GM19023 (cell line): ENCODE data around the gene PRKCD.

Source experiments
- ATAC-seq: cut with Tn5 transposase; IDR thresholded peaks from one replicate; pipeline ENCODE4 v1.9.1; 2021; ENCODE audit warnings: mild to moderate bottlenecking, moderate library complexity; ENCODE audit not compliant: unreplicated experiment

The PRKCD gene

DNA sequence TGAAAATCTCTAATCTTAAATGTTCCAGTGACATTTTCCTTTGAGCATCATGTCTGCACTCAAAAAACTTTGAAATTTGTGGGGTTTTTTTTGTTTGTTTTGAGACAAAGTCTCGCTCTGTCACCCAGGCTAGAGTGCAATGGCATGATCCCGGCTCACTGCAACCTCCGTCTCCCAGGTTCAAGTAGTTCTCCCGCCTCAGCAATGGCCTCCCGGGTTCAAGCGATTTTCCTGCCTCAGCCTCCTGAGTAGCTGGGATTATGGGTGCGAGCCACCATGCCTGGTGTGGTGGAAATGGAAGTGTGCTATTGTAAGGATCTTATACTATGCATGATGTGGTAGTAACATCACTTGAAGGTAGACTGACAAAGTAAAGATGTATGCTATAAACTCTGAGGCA, 52.3 kb downstream of the PRKCD start:
- no peak for ATAC-seq

DNA sequence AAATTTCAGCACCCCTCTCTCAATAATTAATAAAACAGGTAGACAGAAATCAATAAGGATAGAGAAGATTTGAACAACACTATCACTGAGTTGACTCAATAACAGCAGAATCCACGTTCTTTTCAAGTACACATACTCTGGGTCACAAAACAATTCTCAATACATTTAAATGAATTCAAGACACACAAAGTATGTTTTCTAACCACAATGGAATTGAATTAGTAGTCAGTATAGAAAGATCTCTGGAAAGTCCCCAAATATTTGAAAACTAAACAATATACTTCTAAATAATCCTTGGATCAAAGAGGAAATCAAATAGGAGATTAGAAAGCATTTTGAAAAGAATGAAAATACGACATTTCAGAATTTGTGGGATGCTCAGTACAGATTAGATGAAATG, 54.8 kb downstream of the PRKCD start:
- no peak for ATAC-seq

DNA sequence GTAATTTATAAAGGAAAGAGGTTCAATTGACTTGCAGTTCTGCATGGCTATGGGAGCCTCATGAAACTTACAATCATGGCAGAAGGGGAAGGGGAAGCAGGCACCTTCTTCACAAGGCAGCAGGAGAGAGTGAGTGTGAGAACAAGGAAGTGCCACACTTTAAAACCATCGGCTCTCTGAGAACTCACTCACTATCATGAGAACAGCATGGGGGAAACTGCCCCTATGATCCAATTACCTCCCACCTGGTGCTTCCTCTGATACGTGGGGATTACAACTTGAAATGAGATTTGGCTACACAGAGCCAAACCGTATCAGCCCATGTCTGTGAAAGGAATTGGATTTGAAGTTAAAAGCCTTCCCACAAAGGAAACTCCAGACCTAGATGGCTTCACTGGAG, 55.7 kb downstream of the PRKCD start:
- no peak for ATAC-seq

DNA sequence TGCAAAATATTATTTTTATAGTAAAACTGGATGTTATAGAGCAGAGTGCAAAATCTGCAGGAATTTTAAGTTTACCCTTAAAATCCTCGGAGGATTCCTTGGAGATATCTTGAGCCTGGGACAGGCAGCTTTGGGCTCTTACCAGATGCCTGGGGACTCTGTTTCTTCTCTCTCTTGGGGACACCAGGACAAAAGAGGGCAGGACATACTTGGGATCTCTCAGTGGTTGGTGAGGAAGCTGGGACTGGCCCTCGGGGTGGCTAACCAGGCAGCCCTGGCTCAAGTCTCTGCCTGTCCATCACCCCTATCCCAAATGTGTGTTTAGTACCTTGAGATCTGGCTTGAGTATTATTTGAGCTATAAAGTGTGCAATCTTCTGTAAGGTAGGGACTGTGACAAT, 56.2 kb downstream of the PRKCD start:
- ATAC-seq = no peak

DNA sequence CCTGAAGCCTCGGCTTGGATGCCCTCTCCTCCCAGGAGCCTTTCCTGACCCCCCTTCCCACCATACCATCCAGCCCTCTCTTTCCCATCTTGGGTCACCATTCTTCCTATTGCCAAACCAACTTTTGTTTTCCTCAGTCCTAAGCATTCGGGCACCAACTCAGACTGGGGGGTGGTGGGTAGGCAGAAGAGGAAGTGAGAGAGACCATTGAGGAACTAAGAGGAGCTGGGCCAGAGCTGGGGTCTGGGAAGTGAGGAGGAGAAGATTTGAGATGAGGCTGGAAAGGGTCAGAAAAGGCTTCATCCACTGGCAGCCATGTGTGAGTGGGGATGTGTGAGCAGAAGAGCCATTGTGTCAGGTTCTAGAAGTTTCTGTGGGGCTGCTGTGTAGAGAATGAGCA, 57.1 kb downstream of the PRKCD start:
- ATAC-seq = no peak

DNA sequence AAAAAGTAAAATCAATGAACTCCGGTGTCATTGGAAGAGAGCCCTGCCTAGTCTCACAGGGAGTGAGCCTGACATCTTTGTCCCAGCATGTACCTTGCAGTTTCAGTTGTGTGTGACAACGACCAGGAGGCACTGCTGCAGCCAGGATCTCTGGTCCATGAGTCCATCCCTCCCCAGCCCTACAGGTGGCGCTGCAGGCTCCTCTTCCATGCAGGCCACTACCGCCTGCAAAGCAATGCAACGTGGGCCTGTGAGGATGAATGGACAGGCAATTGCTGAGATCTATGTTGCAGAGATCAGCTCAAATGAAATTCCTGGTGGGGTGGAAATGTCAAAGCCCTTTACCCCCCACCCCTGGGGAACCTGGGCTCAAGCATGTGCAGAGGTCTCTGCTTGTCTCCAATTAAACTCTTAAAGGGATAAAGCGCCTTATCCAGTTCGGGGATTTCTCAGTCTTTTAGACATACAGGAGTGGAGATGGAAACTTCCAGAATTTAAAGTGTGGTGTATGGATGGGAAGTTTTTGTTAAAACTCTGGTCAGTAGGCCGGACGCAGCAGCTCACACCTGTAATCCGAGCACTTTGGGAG, 59.0 kb downstream of the PRKCD start:
- ATAC-seq = peak; percentile 67

DNA sequence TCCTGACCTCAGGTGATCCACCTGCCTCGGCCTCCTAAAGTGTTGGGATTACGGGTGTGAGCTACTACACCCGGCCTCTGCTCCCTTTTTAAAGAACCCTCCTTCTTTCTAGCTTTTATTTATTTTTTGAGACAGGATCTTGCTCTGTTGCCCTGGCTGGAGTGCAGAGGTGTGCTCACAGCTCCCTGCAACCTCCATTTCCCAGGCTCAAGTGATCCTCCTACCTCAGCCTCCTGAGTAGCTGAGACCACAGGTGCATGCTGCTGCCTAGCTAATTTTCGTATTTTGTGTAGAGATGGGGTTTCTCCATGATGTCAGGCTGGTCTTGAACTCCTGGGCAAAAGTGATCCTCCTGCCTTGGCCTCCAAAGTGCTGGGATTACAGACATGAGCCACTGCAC, 60.3 kb downstream of the PRKCD start:
- no peak for ATAC-seq

DNA sequence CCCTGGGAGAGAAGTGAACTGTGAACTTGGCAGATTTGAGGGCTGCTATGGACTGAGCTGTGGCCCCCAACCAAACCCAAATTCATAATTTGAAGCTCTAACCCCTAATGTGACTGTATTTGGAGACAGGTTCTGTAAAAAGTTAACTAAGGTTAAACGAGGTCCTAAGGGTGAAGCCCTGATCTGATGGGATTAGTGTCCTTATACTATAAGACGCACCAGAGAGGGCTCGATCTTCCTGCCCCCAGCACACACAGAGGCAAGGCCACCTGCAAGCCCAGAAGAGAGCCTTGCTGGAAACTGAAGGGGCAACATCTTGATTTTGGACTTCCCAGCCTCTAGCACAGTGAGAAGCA, 60.8 kb downstream of the PRKCD start:
- no peak for ATAC-seq

DNA sequence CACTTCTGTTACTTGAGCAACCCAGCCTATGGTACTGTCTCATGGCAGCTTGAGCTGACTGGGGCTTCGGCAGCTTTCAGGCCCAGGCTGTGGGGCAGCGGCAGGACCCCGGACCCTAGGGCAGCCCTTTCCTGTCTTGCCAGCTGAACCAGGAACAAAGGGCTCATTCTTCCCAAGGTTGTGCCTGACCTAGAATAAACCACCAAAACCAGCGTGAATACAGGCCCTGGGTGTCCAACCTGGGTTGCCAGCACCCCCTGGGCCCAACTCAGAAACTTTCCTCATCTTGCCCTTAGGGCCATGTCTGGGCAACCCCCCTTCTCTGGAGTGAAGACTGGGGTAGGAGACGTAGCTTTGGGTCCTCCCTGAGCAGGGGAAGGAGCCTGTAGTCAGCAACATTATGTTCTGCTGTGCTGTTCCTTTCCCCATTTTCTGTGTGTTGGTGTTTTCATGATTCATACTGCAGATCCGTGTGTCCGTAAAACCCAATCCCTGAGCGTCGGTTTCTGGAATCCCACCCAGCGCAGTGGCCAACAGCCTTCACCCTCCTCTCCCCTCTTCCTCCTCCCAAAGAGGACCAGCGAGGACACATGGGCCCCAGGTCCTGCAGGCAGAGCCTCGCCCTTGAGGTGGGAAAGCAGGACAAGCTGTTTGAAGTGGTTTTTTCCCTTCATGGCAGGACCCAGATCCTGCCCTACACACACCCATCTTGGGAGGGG, 61.3 kb downstream of the PRKCD start:
- ATAC-seq = no peak

DNA sequence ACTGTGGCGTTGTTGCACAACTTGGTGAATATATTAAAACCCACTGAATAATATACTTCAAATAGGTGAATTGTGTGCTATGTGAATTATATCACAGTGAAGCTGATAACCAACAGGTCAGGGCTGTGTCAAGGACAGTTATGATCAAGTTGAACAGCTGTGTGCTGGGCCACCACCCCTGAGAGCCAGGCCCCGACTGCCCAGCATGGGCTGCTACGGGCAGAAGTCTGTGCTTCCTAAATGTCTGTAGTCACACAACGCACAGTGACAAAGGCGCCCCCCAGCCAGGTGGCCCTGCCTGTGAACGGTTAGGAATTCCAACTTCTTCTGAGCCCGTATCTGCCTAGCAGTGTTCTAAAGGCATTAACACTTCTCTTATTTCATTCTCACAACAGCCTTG, 62.0 kb downstream of the PRKCD start:
- ATAC-seq = no peak

DNA sequence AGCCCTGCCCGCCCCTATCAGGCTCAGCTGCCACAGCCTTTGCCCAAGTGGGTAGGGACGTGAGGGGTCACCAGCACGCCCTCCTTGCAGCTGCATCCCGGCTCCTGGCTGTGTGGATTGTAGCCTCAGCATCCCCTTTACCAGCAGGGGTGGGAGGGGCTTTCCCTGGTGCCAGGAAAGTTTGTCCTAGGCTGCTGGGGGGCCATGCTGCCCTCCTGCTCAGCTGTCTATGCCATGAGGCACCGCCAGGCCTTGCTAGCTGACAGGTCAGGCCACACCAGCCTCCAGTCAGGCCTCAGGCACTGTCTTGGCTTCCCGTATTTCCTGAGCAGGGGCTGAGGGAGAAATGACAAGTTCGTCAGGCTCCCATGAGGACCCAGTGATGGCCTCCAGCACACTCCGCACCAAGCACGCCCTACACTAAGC, 62.5 kb downstream of the PRKCD start:
- no peak for ATAC-seq

DNA sequence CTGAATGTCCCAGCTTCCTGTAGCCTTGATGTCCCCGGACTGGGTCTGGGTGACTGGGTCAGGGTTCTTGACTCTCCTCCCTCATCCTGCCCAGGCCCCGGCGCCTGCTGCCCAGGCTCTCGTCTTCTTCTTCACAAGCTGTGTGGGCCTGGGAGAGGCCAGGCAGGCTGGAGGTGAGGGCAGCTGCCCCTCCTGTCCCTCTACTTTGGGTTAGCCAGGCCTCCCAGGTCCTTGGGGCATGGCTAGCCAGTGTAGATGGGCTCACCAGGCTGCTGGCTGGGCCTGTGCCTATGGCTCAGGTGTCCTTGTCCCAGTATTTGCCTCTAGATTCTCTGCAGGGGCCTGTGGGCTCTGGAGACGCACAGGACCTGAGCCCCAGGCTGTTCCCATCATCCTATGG, 63.0 kb downstream of the PRKCD start:
- no peak for ATAC-seq

DNA sequence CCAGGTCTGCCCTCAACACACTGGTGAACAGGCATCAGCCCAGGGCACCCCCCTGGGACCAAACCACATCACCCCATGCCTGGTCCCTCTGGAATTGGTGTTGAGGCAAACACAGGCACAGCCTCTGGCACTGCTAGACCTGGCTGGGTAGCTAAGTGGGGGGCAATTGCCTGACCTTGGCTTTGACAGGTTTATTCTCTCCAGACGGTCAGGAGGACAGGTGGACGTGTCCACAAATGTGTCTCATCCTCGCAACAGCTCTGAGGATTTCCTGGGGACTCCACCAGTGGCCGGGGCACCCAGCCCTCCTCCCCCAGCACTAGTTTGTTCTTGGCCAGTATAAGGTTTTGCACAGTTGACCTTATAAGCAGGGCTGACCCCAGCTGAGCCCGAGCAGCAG, 63.5 kb downstream of the PRKCD start:
- ATAC-seq = no peak

DNA sequence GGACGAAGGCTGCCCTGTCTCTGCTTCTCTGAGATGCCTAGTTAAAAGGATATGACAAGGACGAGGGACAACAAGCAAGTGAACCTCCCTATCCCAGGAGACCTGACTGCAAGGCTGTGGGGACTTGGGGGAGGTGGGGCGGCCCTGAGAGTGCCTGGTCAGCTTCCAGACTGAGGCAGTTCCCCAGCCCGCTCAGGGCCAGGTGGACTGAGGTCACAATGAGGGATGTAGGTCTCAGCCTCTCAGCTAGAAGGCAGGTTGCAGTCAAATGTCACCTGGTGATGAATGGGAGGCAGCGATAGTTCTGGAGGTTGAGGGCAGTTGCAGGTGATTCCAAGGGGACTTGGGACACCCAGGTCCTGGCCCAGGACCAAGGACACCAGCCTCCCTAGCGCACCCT, 64.2 kb downstream of the PRKCD start:
- no peak for ATAC-seq

DNA sequence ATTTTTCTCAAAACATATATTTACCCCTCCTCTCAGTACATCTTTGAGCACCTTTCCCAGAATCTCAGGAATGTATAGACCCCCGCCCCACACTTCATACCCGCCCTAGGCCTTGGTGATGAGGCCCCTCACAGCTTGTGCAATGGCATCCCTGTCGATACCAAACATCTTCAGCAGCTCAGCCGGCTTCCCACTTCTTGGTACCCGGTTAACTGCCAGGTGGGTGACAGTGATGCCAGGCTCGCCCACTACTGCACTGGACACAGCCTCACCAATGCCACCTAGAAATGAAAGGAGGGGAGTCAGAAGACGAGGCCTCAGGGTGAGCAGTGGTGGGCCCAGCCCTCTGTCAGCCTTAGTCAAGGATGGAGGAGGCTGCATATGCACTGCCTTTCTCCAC, 64.6 kb downstream of the PRKCD start:
- ATAC-seq = no peak

DNA sequence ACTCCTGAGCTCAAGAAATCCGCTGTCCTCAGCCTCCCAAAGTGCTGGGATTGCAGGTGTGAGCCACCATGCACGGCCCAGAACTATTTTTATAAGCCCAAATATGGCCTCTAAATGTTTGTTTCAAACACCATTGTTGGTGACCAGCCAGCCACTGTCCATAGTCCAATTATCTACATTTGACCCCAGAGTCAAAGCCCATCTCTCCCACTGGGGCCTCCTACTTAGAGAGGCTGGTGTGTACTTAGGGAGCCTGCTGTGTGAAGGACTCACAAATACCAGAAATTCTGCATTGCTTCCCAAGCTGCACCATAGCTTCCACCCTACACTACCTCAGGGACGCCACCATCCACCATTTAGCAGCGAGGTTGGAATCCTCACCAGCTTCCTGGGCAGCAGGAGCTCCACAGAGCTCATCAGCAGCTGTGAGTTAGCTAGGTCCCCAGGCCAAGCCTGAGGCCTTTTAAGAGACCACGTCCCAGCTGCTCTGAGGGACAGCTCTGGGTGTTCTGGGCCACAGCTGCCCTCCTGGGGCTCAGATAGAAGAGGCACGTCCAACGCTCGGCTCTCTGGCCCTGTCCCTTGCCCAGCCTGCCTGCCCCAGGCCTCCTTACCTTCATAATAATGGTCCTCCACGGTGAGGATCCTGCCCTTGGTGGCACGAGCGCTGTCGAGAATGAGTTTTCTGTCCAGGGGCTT, 65.3 kb downstream of the PRKCD start:
- no peak for ATAC-seq

DNA sequence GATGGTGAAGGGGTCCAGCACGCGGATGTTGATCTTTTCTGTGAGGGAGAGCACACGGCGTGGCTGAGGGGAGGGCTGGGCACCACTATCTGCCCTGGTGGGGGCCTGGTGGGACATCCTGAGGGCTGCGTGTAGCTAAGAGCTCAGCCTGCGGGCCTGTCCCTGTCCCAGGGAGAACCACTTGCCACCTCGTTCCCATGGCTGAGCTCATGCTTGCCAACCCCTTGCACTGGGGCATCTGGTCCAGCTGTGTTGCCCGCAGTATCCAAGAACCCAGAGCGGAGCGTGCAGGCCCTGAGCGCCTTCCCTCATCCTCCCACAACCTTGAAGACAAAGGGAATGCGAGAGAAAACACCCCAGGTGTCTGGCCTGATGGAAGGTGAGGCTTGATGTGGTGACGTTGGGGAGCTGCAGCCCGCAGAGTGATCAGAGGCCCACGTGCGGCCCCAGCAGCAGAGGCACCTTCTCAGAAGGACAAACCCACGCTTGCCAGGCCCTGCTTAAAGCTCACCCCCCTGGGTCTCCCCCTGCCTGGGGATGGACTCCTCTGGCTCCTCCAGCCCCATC, 65.9 kb downstream of the PRKCD start:
- no peak for ATAC-seq

DNA sequence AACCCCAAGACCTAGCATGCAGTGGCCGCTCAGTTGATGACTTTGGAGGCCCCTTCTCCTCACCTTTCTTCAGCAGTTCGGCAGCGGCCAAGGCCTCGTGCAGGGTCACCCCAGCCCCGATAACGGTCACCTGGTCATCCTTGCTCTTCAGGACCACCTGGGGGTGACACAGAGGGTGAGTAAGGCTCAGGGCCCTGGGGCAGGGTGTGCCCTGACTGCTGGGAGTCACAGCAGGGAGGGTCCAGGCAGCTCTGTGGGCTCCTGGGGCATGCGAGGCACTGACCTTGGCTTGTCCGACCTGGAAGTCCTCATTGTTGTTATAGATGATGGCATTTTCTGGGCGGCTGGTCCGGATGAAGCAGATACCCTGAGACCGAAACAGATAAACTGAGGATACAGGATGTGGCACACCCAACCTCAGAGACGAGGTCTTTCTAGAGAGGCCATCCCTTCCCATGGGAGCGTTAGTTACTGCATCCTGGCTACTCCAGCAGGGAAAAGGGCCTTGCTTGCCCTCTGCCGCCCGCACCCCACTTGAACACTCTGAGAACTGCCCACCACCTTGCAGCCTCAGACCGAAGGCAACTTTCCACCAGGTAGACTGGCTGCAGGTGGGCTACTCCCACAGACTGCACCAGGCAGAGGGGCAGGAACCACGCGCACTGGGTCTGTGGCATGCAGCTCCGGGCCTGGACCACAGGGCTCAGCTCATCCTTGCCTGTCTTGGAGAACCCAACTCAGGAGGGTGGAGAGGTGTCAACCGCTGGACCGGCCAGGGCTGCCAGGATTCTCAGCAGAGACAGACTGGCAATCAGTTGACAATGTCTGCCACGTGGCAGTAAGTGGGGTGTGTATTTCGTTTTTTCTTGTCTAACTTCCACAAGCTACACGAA, 67.2 kb downstream of the PRKCD start:
- ATAC-seq = no peak

DNA sequence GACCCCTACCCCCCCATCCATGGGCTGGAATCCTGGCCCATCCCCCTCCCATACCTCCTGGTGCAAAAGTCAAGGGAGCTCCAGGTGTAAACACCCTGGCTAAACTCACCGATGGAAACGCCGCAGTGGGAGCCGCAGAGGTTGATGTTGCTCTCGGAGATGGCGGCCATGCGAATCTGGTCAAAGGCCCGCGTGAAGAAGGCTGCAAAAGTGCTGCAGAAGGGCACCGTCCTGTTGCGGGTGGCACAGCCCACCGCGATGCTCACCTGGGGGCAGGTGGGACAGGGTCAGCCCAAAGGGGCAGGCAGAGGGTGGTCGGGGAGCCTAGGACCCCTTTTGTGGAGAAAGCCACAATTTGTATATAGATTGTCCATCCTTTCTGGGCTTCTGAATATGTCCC, 68.2 kb downstream of the PRKCD start:
- ATAC-seq = no peak

DNA sequence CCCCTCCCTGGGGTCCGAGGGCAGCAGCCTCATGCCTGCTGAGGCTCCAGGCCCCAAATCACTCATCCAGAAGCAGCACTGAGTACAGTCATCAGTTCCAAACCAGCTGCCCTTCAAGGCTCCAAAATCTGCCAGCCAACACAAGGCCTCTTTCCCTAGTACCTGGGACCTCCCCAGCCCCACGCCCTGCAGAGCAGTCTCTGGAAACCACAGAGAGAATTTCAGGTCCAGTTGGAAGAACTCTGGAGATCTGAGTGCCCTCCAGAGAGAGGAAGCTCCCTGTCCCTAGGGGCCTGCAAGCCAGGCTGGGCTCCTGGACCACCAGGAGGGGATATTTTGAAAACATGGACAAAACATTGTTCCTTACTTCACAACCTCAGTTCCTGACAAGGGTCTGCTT, 68.6 kb downstream of the PRKCD start:
- ATAC-seq = no peak

DNA sequence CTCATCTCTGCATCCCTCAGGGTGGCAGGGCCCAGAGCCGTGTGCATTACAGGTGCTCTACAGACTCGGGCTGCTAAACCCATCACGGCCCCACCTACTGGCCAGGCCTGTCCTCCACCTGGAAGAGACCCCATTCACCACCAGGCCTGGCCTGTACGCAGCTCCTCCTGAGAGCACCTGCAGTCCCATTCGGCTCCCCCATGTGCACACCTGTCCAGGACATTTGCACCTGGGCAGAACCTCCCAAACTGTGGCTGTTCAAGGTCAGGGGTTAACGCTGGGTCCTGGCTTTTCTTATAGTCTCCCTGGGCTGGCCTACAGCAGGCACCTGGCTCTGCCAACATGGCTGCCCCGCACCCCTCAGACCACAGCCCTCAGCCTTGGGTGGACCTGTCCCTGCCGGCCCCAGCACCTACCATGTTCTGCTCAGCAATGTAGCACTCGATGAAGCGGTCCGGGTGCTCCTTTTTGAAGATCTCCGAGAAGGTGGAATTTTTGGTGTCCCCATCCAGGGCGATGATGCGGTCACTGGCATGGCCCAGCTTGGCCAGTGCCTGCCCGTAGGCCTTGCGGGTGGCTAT, 69.1 kb downstream of the PRKCD start:
- no peak for ATAC-seq
